ENCODE results near the gene GCN1. TPM values are rescaled to one million over a fixed set of nuclear protein-coding genes. Genes with fewer than 3 reads are reported as not detected.

GCN1 gene
- total and polyA plus RNA-seq, 7 experiments from 2014 or later: 20.3 to 142 (median 122) TPM

- Histone ChIP-seq H3K4me3 (ENCODE audit: low read length) (no peak overlapping the region), H3K27ac (ENCODE audit: low read depth, low read length) (no peak overlapping the region), H3K4me1 (ENCODE audit: control insufficient read depth in 2 of 2, insufficient read depth in 2 of 2, low read length in 2 of 2) (no peaks in the 10 kb centered on the region), H3K9me3 (ENCODE audit: control insufficient read depth in 2 of 3, low read length in 3 of 3) (no peaks in the 10 kb centered on the region), H3K27me3 (ENCODE audit: control insufficient read depth in 2 of 2, insufficient read depth in 2 of 2, low read length in 2 of 2) (no peaks in the 10 kb centered on the region), H3K36me3 (ENCODE audit: control insufficient read depth in 2 of 3, insufficient read depth in 3 of 3, low read length in 3 of 3) (peaks cover 27 to 100% (median 35%) of the 10 kb centered on the region in 3 experiments)
- Mint-ChIP-seq H3K9me3 (no peaks in the 10 kb centered on the region), H3K4me3 (no peak overlapping the region), H3K36me3 (peaks cover 9 to 43% (median 18%) of the 10 kb centered on the region in 5 donors), H3K4me1 (no peaks in the 10 kb centered on the region), H3K27me3 (no peaks in the 10 kb centered on the region), H3K27ac (peak overlapping the region in 1 of 9 donors; percentile 41)
- peak; percentile 29 for ATAC-seq
- ChIA-PET CTCF (no interaction called here), POLR2A (no interaction called here)
- DNase-seq: no peak
- intact Hi-C loops (cut with micrococcal nuclease): no loop called here
Observed at GRCh38 chr12:120132863-120133385, 61.6 kb downstream of the GCN1 start.

DNA sequence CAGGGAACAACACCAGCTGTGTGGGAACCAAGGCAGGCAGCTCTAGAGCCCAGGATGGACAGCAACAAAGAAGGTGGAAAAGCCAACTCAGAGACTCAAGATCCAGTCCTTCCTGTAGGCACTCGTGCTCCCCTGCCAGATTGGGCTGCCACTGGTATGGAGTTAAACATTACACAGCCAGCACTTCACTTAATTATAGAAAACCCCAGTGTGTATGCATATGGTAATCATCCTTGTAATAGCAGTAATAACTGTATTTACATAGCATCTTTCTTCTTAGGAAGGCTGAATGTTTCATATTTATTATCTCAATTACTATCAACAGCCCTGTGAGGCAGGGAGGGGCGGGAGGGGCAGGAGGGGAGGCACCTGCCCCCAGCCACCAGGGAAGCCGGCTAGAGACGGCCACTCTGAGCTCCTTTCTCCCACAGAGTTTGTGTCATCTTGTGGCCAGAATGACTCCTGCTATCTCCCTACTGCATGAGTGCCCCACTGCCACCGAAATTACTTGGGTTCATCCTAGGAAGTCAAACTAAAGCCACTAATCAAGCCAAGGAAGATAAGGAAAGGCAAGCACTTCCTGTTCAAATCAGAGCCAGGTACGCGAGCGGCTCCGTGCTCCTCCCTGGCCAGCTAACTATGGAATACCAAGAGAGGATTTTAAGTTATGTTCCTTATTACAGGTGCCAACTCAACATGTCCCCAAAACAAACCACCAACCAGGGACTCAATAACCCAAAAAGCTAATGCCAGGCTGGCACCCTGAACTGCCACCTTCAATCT is 62.3 kb downstream of the GCN1 start:
- DNase-seq (no peak), ATAC-seq (no peak)
- Mint-ChIP-seq H3K27me3 (no peaks in the 10 kb centered on the region), H3K4me3 (no peak overlapping the region), H3K4me1 (peaks cover 0 to under 1% (median 0%) of the 10 kb centered on the region in 7 donors), H3K9me3 (no peaks in the 10 kb centered on the region), H3K36me3 (peaks cover 7 to 42% (median 21%) of the 10 kb centered on the region in 5 donors), H3K27ac (peak overlapping the region in 1 of 9 donors; percentile 7)
- ChIA-PET POLR2A (no interaction called here), CTCF (no interaction called here)
- Histone ChIP-seq H3K9me3 (ENCODE audit: control insufficient read depth in 2 of 3, low read length in 3 of 3) (no peaks in the 10 kb centered on the region), H3K4me1 (ENCODE audit: control insufficient read depth in 2 of 2, insufficient read depth in 2 of 2, low read length in 2 of 2) (no peaks in the 10 kb centered on the region), H3K27me3 (ENCODE audit: control insufficient read depth in 2 of 2, insufficient read depth in 2 of 2, low read length in 2 of 2) (no peaks in the 10 kb centered on the region), H3K36me3 (ENCODE audit: control insufficient read depth in 2 of 3, insufficient read depth in 3 of 3, low read length in 3 of 3) (peaks cover 26 to 100% (median 34%) of the 10 kb centered on the region in 3 experiments), H3K27ac (ENCODE audit: low read depth, low read length) (no peak overlapping the region), H3K4me3 (ENCODE audit: low read length) (no peak overlapping the region)
- intact Hi-C loops (cut with micrococcal nuclease): no loop called here

DNA sequence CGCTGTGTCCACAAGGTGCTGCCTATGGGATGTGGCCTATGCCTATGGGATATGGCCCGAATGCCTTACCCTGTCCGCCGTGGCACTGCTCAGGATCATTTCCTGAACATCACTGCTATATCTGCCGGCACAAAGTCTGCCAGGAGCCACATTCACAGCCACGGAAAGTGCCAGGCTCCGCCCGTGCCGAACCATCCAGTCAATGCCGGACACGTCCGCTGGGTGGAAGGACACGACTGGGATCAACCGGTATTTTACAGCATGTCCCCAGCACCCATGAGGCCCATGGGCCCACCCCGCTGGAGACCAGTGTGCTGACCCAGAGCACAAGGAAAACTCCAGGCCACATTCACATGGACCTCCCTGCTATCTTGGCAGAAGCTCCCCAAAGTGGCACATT is 63.4 kb downstream of the GCN1 start:
- Mint-ChIP-seq H3K4me1 (peaks cover 0 to 8% (median 0%) of the 10 kb centered on the region in 7 donors), H3K36me3 (peaks cover 4 to 31% (median 21%) of the 10 kb centered on the region in 5 donors), H3K4me3 (no peak overlapping the region), H3K27ac (no peak overlapping the region), H3K9me3 (no peaks in the 10 kb centered on the region), H3K27me3 (no peaks in the 10 kb centered on the region)
- intact Hi-C loops (cut with micrococcal nuclease): no loop called here
- CTCF ChIA-PET: no interaction called here
- Histone ChIP-seq H3K27ac (ENCODE audit: low read depth, low read length) (no peak overlapping the region), H3K4me3 (ENCODE audit: low read length) (no peak overlapping the region), H3K36me3 (ENCODE audit: control insufficient read depth in 2 of 3, insufficient read depth in 3 of 3, low read length in 3 of 3) (peaks cover 20 to 94% (median 28%) of the 10 kb centered on the region in 3 experiments), H3K27me3 (ENCODE audit: control insufficient read depth in 2 of 2, insufficient read depth in 2 of 2, low read length in 2 of 2) (no peaks in the 10 kb centered on the region), H3K9me3 (ENCODE audit: control insufficient read depth in 2 of 3, low read length in 3 of 3) (no peaks in the 10 kb centered on the region), H3K4me1 (ENCODE audit: control insufficient read depth in 2 of 2, insufficient read depth in 2 of 2, low read length in 2 of 2) (no peaks in the 10 kb centered on the region)
- POLR2A ChIA-PET: interaction anchor here (1.0 kb wide), 1 partner anchor 14 kb away, joined by 3 read pairs; no protein-coding TSS in a partner anchor
- DNase-seq (no peak), ATAC-seq (no peak)

GRCh38 chr12:120130011-120130410 is 64.5 kb downstream of the GCN1 start:
- Histone ChIP-seq H3K27me3 (ENCODE audit: control insufficient read depth in 2 of 2, insufficient read depth in 2 of 2, low read length in 2 of 2) (no peaks in the 10 kb centered on the region), H3K9me3 (ENCODE audit: control insufficient read depth in 2 of 3, low read length in 3 of 3) (no peaks in the 10 kb centered on the region), H3K27ac (ENCODE audit: low read depth, low read length) (no peak overlapping the region), H3K4me3 (ENCODE audit: low read length) (no peak overlapping the region), H3K36me3 (ENCODE audit: control insufficient read depth in 2 of 3, insufficient read depth in 3 of 3, low read length in 3 of 3) (peaks cover 16 to 83% (median 26%) of the 10 kb centered on the region in 3 experiments), H3K4me1 (ENCODE audit: control insufficient read depth in 2 of 2, insufficient read depth in 2 of 2, low read length in 2 of 2) (no peaks in the 10 kb centered on the region)
- POLR2A ChIA-PET: no interaction called here
- Mint-ChIP-seq H3K4me1 (peaks cover 0 to 8% (median 3%) of the 10 kb centered on the region in 7 donors), H3K36me3 (peaks cover 4 to 29% (median 21%) of the 10 kb centered on the region in 5 donors), H3K4me3 (no peak overlapping the region), H3K27me3 (no peaks in the 10 kb centered on the region), H3K27ac (peak overlapping the region in 1 of 9 donors; percentile 75), H3K9me3 (no peaks in the 10 kb centered on the region)
- CTCF ChIA-PET: no interaction called here
- no peak for ATAC-seq
- intact Hi-C loops (cut with micrococcal nuclease): no loop called here
- no peak for DNase-seq

DNA sequence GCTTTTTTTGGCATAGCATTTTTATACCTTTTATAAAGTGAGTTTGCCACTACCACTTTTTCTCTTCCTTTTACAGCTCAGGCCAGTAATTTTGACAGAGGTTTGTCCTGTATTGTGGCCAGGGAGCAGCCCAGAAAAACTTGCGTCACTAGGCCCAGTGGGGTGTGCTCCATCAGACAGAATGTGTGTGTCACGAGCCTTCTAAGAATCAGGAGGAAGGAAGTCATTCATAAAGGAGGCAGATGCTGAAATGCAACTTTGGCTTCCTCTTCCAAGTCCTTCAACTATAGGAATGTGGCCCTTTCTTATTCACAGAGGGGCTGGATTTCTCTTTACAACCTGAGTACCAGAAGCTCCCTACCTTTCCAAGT is 67.9 kb downstream of the GCN1 start:
- H3K4me3 ChIP-seq (ENCODE audit: low read length): no peak overlapping the region
- H3K4me1 ChIP-seq (ENCODE audit: control insufficient read depth in 2 of 2, insufficient read depth in 2 of 2, low read length in 2 of 2): peaks cover 4 to 5% of the 10 kb centered on the region in 2 donors
- Mint-ChIP-seq H3K9me3 (no peaks in the 10 kb centered on the region), H3K27ac (peak overlapping the region in 5 of 9 donors; percentile 43 to 84 (median 77)), H3K4me1 (peaks cover 10 to 27% (median 19%) of the 10 kb centered on the region in 7 donors), H3K27me3 (no peaks in the 10 kb centered on the region), H3K4me3 (no peak overlapping the region), H3K36me3 (peaks cover 0 to 25% (median 11%) of the 10 kb centered on the region in 5 donors)
- H3K9me3 ChIP-seq (ENCODE audit: control insufficient read depth in 2 of 3, low read length in 3 of 3): no peaks in the 10 kb centered on the region
- H3K36me3 ChIP-seq (ENCODE audit: control insufficient read depth in 2 of 3, insufficient read depth in 3 of 3, low read length in 3 of 3): peaks cover 0 to 49% (median 15%) of the 10 kb centered on the region in 3 experiments
- CTCF ChIA-PET: interaction anchor here (0.8 kb wide), 1 partner anchor 24 kb away, joined by 3 read pairs; no protein-coding TSS in a partner anchor
- POLR2A ChIA-PET: interaction anchor here (0.6 to 1.1 kb wide), 3 partner anchors 8 to 1304 kb away, joined by 3 to 4 read pairs (median 3); no protein-coding TSS in a partner anchor
- intact Hi-C loops (cut with micrococcal nuclease): no loop called here
- H3K27ac ChIP-seq (ENCODE audit: low read depth, low read length): no peak overlapping the region
- no peak for DNase-seq
- ATAC-seq: peak; percentile 74
- no peaks in the 10 kb centered on the region for H3K27me3 ChIP-seq (ENCODE audit: control insufficient read depth in 2 of 2, insufficient read depth in 2 of 2, low read length in 2 of 2)

GRCh38 chr12:120125792-120126634 is 68.5 kb downstream of the GCN1 start:
- Mint-ChIP-seq H3K27ac (peak overlapping the region in 3 of 9 donors; percentile 42 to 52 (median 43)), H3K4me3 (no peak overlapping the region), H3K36me3 (peaks cover 0 to 23% (median 9%) of the 10 kb centered on the region in 5 donors), H3K4me1 (peaks cover 16 to 33% (median 25%) of the 10 kb centered on the region in 7 donors), H3K9me3 (no peaks in the 10 kb centered on the region), H3K27me3 (no peaks in the 10 kb centered on the region)
- no peak for DNase-seq
- Histone ChIP-seq H3K27me3 (ENCODE audit: control insufficient read depth in 2 of 2, insufficient read depth in 2 of 2, low read length in 2 of 2) (no peaks in the 10 kb centered on the region), H3K4me3 (ENCODE audit: low read length) (no peak overlapping the region), H3K4me1 (ENCODE audit: control insufficient read depth in 2 of 2, insufficient read depth in 2 of 2, low read length in 2 of 2) (peaks cover 7 to 11% of the 10 kb centered on the region in 2 donors), H3K36me3 (ENCODE audit: control insufficient read depth in 2 of 3, insufficient read depth in 3 of 3, low read length in 3 of 3) (peaks cover 0 to 43% (median 11%) of the 10 kb centered on the region in 3 experiments), H3K27ac (ENCODE audit: low read depth, low read length) (no peak overlapping the region), H3K9me3 (ENCODE audit: control insufficient read depth in 2 of 3, low read length in 3 of 3) (no peaks in the 10 kb centered on the region)
- peak; percentile 22 for ATAC-seq
- CTCF ChIA-PET: no interaction called here
- intact Hi-C loops (cut with micrococcal nuclease): no loop called here
- POLR2A ChIA-PET: interaction anchor here (0.6 to 1.1 kb wide), 4 partner anchors 7 to 1305 kb away, joined by 3 to 4 read pairs (median 3); partner anchors contain the start of gene RNU4-2
